Measurements from ENCODE around the gene OR10C1.

OR10C1 gene

GRCh38 chr6:29474996-29475395 lies 35.9 kb downstream of the OR10C1 start:
- in situ Hi-C loops (cut with HindIII; ENCODE audit: low sequenced_read_pairs) = loop anchor here (5.0 kb wide), 1 partner anchor 37 kb away; no protein-coding TSS in a partner anchor

DNA sequence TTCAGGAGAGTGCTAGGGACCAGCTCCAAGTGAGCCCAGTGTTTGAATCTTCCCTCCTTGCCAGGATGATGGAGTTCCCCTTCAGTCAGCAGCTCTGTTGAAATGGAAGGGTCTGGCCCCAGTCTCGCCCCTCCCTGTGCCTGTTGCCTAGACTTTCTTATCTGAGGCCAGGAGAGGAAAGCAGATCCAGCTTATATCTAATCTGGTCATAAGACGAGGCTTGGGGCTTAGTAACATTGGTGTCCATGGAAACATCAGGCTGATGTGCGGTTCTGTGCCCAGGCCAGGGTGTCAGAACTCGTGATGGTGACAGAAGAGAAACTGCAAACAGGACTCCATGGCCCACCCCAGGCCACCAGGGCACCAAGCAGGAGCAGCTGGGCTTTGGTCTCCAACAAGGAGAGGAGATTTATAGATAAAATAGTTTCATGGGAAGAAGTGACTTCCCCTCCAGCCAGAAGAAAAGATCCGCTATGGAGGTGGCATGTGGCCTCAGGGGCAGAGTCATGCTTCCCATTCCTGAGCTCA lies 38.9 kb downstream of the OR10C1 start:
- in situ Hi-C loops (cut with HindIII; ENCODE audit: low sequenced_read_pairs) = loop anchor here (5.0 kb wide), 1 partner anchor 34 kb away; no protein-coding TSS in a partner anchor

DNA sequence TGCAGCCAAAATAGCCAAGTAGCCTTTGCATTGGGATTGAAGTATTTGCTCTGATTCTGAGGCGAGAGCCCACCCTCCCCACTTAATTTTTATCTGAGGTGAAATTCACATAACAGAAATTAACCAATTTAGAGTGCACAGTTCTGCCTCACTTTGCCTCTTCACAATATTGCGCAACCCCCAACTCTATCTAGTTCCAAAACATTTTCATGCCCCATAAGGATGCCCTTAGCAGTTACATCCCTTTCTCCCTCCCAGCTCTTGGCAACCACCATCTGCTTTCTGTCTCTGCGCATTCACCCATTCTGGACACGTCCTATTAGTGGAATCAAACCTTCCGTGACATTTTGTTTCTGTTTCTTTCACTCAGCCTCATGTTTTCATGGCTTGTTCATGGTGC lies 39.6 kb downstream of the OR10C1 start:
- in situ Hi-C loops (cut with HindIII; ENCODE audit: low sequenced_read_pairs) = loop anchor here (5.0 kb wide), 1 partner anchor 34 kb away; no protein-coding TSS in a partner anchor

DNA sequence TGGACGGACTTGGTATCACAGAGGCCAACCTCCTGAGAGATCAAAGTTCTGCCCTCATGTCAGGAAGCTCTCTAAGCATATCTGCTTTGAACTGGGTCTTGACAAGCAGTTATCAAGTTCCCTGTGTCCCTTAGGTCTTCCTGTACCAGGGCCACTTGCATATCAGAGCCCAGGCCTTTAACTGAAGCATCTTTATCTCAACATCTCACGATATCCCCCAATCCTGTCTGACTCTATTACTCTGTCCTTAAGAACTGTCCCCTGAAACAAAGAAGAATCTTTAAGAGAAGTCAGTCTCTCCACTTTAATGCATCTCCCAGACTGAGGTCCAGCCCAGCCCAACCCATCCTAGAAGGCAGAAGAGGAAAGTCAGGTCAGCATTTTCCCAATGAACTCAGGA lies 40.5 kb downstream of the OR10C1 start:
- in situ Hi-C loops (cut with HindIII; ENCODE audit: low sequenced_read_pairs) = loop anchor here (5.0 kb wide), 1 partner anchor 33 kb away; no protein-coding TSS in a partner anchor

DNA sequence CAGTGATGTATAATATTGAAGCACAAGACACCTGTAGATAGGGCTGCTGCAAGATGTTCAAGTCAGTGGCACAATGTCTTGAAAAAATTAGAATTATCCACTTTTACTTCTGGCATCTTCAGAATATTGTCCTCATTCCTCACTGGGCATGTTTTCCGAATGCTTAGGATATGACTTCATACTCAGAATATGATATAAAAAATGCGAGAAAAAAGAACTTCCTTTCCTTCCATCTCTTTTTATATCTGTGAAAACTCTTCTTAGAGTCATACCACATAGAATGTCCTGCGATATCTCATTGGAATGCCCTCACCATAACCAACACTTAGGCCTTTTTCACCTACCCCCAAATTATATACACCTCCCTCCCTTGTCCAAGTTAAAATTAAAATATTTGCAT lies 44.1 kb downstream of the OR10C1 start:
- in situ Hi-C loops (cut with HindIII; ENCODE audit: low sequenced_read_pairs) = no loop called here

GRCh38 chr6:29483735-29484134 lies 44.6 kb downstream of the OR10C1 start:
- in situ Hi-C loops (cut with HindIII; ENCODE audit: low sequenced_read_pairs) = no loop called here

- in situ Hi-C loops (cut with HindIII; ENCODE audit: low sequenced_read_pairs) = no loop called here
These were observed 47.5 kb downstream of the OR10C1 start for GRCh38 chr6:29486577-29486976.

DNA sequence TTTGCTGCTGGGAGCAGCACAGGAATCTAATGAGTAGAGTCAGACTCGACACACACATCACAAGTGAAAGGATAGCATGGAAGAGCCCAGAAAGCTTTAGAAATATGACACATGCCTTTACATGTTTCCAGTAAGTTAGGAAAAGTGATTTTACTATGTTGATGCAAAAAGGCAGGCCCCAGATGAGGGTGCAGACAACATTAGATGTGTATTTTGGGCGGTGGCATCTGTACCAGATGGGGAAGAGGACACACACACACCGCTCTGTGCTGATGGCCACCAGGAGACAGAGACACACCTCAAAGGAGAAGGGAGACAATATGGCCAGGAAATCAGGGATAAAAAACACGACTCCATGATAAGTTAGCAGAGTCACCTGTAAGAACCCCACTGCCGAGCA lies 48.0 kb downstream of the OR10C1 start:
- in situ Hi-C loops (cut with HindIII; ENCODE audit: low sequenced_read_pairs) = no loop called here

- in situ Hi-C loops (cut with HindIII; ENCODE audit: low sequenced_read_pairs) = no loop called here
These were observed 48.6 kb downstream of the OR10C1 start, which contains the start of gene MAS1L for GRCh38 chr6:29487660-29488059. MAS1L (minus strand) TSS chr6:29487956; CDS start chr6:29487902, 54 bp downstream.

DNA sequence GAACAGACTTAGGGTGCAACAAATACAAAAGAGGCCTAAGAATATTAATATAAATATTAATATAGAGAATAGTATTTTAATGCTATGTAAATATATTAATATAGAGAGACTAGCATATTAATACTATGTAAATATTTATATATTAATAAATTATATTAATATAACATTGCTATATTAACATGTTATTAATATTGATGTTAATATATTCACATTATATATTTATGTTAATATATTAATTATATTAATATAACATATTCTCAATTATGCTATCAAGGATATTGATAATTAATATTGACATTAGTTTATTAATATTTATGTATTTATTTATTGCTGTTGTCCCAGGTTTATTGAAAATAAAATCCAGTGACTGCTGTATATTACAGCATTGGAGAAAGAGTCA lies 49.8 kb downstream of the OR10C1 start:
- in situ Hi-C loops (cut with HindIII; ENCODE audit: low sequenced_read_pairs) = no loop called here

DNA sequence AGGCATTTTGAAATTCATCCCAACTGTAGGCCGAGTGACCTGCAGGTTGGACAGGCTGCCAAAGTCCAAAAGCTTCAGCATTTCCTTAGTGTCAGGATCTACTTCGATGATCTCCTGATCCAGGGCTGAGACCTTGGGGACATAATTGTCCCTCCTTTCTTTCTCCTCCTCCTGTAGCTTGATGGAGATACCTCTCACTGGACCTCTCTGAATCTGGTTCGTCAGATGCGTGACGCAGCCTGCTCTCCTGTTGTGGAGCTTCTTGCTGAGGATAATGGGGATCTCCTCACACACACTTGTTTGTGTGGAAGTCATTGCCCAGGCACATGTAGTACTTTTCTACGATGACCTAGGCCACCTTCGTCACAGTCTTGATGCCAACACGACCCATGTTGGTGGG lies 50.2 kb downstream of the OR10C1 start:
- in situ Hi-C loops (cut with HindIII; ENCODE audit: low sequenced_read_pairs) = no loop called here

DNA sequence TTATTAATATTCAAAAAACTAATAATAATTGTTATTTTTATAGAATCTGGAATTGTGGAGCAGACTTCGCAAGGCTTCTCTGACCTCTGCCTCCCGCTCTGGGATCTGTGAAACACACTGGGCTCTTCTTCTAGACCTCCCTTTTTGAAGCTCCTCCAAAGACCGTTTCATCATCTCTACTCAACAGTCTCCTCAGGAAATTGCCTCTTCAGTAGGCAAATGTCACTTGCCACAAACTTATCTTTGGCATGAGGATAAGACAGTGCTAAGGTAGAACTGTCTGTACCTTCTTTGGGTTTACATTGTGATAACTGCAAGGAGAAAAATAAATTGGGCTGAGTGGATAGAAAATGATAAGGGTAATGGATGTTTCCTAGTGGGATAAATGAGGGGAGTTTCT lies 50.9 kb downstream of the OR10C1 start:
- in situ Hi-C loops (cut with HindIII; ENCODE audit: low sequenced_read_pairs) = no loop called here

DNA sequence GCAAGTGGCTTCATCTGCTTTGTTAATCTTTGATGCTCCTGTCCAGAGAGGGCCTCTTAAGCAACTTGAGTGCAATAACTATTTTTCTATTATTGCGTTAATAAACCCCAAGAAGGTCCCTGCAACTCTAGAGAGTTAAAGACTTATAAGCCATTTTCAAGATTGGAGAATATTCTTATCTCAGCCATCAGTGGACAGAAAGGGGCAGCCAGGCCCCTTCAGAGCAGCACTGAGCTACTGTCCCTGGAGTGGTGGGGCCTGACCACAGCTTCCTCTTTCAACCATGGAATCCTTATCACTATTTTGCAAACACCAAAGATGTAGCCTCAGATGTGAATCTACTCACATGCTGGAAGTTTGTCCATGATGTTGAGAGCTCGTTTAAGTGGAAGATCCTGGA lies 51.4 kb downstream of the OR10C1 start:
- in situ Hi-C loops (cut with HindIII; ENCODE audit: low sequenced_read_pairs) = no loop called here
